DMS 273 (cell line): ENCODE results near the gene BUD13.

Experiments used
- DNase-seq: peaks from one replicate; lab custom pipeline; 2025; ENCODE audit not compliant: unreplicated experiment; lab: John Stamatoyannopoulos, UW

Gene BUD13

GRCh38 chr11:116792869-116793771 lies 20.3 kb upstream of the BUD13 start:
- DNase-seq, result no peak

DNA sequence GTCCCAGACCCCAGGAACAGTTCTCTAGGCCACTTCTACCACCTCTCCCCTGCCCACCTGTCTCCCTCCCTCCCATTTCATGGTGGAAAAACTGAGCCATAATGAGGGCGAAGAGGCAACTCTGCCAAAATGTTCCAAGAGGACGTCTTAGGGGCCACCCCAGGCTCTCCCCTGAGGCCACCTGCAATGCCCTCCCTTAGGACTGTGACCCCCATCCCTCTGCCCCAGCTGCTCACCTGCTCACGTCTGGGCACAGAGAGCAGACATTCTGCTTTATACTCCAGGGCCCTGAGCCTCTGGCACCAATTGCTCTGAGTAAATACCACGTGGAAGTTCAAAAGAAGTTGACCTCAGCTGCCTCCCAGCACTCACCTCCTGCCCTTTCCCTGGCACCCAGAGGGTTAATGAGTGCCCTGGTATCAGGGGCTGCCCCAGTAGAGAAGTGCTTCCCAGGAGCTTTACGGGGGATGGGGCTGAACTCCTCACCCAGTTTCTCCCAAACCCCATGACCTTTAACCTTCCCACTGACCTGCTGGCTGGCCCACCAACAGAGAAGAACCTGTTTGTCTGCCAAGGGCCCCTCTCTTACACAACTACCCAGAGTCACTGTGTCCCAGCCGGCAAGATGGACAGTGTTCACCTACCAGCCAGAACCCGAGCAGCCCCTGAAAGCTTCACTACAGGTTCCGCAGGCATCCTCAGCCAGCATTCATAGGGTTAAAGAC lies 19.5 kb upstream of the BUD13 start:
- DNase-seq, result no peak

DNA sequence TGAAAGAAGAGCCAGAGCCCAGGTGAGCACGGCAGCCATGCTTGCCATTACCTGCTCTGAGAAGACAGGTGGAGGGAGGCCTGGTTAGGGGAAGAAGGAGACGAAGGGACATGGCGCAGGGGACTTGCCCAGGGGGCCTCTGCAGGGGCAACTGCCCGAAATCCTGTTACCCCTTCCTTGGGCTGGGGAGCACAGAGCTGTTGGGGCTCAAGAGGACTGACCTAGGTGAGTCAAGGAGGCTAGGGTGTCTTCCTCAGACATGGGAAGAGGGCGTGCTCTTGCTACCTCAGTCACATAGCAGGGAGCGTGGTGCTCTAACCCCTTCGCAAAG lies 19.0 kb upstream of the BUD13 start, which contains the start of gene APOA5:
Gene APOA5, minus strand, starts transcription at position 67 of the 331 bp plus-strand sequence. Its CDS starts 19 bp downstream, at position 48.
- no peak for DNase-seq

DNA sequence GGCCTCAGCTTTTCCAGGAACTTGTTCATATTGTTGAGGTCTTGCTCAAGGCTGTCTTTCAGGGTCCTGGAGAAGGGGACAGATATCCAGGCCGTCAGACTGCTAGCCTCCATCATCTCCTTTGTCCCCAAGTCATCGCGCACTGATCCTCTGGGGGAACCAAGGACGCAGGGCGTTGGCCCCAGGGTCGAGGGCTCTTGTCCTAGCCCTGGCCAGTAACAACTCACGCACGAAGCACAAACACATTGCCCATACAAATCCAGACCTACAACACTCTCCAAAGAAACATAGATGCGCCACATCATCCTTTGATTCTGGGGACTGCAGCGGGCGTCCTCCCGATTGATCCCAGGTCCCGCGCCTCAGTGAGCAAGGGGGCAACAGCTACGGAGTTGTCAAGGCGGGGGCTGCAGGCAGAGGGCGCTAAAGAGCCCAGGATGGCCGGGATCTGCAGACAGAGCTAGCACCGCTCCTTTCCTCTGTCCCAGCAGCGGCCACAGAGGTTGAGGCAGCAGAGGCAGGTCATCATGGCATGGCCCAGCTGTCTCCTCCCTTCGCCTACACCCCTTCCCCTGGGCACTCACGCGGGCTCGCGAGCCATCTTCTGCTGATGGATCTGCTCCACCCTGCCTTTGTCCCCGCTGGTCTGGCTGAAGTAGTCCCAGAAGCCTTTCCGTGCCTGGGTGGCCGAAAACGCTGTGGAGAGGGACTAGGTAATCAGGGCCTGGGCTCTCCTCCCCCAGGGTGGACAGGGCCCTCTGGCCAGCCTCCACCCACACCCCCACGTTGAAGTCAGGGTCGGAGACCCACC lies 18.4 kb upstream of the BUD13 start:
- peak; percentile 75 for DNase-seq

- no peak for DNase-seq
Measured at GRCh38 chr11:116790167-116791001, 17.6 kb upstream of the BUD13 start.

GRCh38 chr11:116788975-116789374 lies 16.2 kb upstream of the BUD13 start:
- DNase-seq, result no peak

GRCh38 chr11:116788534-116788933 lies 15.7 kb upstream of the BUD13 start:
- no peak for DNase-seq

DNA sequence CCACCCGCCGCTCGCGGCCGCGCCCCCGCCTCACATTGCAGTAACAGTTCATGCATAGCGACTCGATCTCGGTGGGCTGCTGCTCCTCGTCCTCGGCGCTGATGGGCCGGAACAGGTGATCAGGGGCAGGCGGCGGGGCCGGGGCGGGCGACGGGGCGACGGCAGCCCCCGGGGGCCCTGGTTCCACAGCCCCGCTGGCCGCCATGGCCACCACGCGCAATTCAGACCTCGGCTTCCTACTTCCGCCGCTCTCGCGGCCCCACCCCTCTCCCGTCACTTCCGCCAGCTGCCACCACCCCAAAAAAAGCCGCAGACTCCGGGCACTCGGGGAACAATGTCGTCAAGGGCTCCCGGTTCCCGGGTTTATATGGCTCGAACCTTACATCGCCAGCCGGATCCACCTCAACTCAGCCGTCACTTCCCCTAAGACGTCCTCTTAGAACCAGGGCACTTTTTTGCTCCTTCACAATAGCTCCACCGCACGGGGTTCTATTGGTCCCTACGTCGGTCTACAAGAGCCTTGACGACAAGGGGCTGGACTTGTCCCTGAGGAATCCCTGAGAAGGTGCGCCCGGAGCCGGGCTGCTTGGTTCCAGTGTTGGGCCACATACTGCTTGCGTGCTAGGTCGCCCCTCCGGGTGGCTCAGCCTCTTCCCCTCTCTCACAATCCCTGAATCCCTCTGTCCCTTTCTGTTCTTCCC lies 15.1 kb upstream of the BUD13 start, which contains the start of gene ZPR1:
Gene ZPR1, minus strand, starts transcription at position 238 of the 701 bp plus-strand sequence. Its CDS starts 33 bp downstream, at position 205.
- peak; percentile 72 for DNase-seq

DNA sequence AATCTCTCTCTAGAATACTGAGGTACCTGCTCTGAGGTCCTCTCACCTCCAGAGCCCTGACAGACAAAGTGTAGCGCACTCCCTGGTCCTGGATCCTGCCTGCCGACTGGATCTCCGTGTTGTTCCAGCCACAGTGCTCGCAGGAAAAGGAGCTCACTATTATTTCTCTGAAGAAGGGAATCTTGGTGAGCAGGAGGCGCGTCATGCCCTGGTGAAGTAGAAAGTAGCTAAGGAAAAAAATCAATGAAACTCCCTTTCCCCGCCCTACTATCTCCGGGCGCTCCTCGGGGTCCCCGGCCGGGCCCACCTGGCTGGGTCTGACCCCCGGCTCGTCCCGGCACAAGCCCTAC lies 14.6 kb upstream of the BUD13 start:
- DNase-seq, result peak; percentile 31

DNA sequence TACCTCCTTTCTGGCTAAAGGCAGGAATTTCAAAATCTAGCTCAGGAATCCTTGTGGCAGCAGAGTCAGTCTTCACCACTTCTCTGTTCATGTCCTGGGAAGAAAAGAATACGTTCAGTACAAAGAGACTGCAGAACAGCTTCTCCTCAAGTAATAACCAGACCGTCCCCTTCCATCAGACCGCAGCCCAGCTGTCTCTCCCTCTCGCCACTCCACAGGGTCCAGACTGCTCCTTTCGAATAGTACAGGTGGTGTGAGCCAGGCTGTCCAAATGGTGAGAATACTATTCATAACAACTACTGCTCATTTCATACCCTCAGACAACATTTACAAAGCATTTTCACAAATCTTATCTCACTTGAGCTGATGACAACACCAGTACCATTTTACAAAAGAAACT lies 14.2 kb upstream of the BUD13 start:
- peak; percentile 15 for DNase-seq

- no peak for DNase-seq
Measured at GRCh38 chr11:116786326-116786725, 13.5 kb upstream of the BUD13 start.

- DNase-seq, result no peak
Measured at GRCh38 chr11:116782728-116783127, 9.9 kb upstream of the BUD13 start.

GRCh38 chr11:116778556-116778955 lies 5.8 kb upstream of the BUD13 start:
- no peak for DNase-seq

- no peak for DNase-seq
Measured at GRCh38 chr11:116777056-116777455, 4.3 kb upstream of the BUD13 start.

DNA sequence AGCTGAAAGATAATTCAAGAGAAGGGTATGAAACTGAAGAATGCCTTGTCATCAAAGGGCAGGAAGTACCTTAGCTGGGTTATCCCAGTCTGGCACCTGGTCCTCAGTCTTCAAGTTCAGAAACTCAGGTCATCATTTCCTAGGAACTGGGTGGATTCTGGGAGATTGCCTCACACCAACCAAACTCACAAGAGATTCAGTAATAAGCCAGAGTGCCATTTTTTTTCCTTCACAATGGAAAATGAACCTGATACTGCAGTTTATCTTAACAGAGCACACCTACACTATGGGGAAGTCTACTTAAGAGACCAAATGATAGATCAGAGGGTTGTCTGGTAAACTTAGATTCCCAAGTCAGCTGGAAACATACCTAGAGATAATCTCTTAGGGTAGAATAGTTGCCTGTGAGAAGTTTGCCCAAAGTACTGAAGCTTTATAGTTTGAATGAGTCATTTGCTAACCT lies 3.8 kb upstream of the BUD13 start:
- DNase-seq, result no peak

- DNase-seq, result no peak
Measured at GRCh38 chr11:116775975-116776374, 3.2 kb upstream of the BUD13 start.

DNA sequence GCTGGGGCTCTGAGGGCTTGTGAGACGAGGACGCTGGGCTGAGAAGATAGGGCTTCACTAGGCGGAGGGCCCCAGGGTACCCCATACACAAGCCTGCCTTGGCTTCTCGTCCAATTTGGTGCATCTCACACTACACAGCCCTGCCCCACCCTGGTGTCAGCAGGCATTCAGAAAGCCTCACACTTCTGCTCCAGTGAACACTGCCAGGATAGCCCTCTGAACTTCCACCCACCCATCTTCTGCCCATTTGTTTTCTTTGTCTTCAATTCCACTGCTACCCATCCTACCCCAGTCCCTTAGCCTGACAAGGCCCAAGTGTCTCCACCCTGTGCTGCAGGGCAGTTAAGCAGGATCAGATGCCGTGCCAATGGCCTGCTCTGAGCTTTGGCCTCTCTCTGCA lies 1.9 kb upstream of the BUD13 start:
- DNase-seq, result peak; percentile 19

GRCh38 chr11:116773203-116774097 lies 663 bp upstream of the BUD13 start:
- DNase-seq, result peak; percentile 80

- DNase-seq, result peak; percentile 14
Measured at GRCh38 chr11:116771935-116772334, 852 bp downstream of the BUD13 start.
